Measurements from ENCODE around the gene HOXC13.

The HOXC13 gene

DNA sequence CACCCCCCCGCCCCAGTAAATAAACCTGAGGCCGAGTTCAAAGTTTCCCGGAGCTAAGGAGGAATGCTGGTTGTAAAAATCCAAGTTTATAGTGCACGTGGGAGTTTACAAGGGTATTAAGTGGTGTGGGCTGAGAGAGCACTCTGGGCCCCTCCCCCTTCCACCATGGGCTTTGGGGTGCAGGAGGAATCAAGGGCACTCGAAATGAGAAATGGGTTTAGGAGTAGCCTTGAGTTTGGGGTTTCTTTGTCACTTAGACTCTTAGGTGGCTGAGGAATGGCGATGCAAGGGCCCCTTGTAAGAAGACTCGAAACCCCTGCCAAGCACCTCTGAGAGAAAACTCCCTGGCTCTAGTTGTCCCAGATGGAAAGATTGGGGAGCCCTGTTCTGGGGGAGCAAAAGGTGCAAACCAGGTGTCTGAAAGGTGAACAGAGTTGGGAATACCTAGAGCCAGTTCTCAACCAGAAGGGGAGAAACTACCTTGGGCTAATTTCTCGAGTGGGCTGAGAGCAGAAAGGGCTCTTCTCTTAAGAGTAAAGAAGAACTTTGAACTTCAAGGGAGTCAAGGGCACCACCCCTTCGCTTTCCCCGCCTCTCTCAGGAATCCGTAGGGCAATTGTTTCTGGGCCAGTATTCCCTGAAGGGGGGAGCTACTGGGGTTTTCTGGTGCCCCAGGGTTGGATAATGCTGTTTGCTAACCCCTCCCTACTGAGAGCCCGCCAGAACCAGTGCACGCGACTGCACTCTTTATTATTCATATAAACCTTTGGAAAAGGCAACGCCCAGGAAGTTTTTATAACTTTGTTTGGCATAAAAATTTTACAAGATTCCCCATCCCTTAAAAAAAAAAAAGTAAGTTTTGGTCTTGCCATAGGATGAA, 40.1 kb downstream of the HOXC13 start:
- H3K36me3 ChIP-seq (replicated peaks in 1 of 2; ENCODE audit: control insufficient read depth in 2 of 2, insufficient read depth in 2 of 2, low read length in 2 of 2): no peaks in the 10 kb centered on the region
- H3K23ac ChIP-seq (ENCODE audit: low read depth, low read length, poor library complexity): no peak overlapping the region
- H2BK5ac ChIP-seq (ENCODE audit: low read length): no peak overlapping the region
- H3K9me3 ChIP-seq (replicated peaks in 1 of 2; ENCODE audit: control insufficient read depth in 2 of 2, insufficient read depth in 1 of 2, low read depth in 1 of 2, low read length in 2 of 2): peaks cover 0 to 16% of the 10 kb centered on the region in 2 donors
- H3K18ac ChIP-seq (ENCODE audit: low read length): no peak overlapping the region
- H2BK120ac ChIP-seq (ENCODE audit: low read depth, low read length): no peak overlapping the region
- H2BK15ac ChIP-seq (ENCODE audit: low read length): no peak overlapping the region
- no peak overlapping the region for H3K9ac ChIP-seq (ENCODE audit: low read depth, low read length, poor library complexity)
- H3K79me1 ChIP-seq (ENCODE audit: low read depth, low read length): no peaks in the 10 kb centered on the region
- peaks cover 56 to 99% (median 97%) of the 10 kb centered on the region in 3 experiments for H3K27me3 ChIP-seq (ENCODE audit: control insufficient read depth in 3 of 3, insufficient read depth in 3 of 3, low read depth in 1 of 3, low read length in 3 of 3)
- no peak overlapping the region for H3K27ac ChIP-seq (replicated peaks; ENCODE audit: low read length)
- no peak overlapping the region for H2AFZ ChIP-seq (ENCODE audit: low read length)
- no CpG with 5 or more reads among the region's 15 CpGs for WGBS, 2 donors (ENCODE audit: extremely low coverage in 2 of 2, insufficient read length in 2 of 2, insufficient replicate concordance in 1 of 2)
- no peak overlapping the region for H4K91ac ChIP-seq (ENCODE audit: low read depth, low read length, poor library complexity)
- H2BK12ac ChIP-seq (ENCODE audit: low read length): no peak overlapping the region
- no peaks in the 10 kb centered on the region for H3K4me1 ChIP-seq (ENCODE audit: control insufficient read depth in 2 of 2, insufficient read depth in 1 of 2, low read depth in 1 of 2, low read length in 2 of 2)
- no peak overlapping the region for H3K14ac ChIP-seq (ENCODE audit: low read length)
- no peak overlapping the region for H3K4ac ChIP-seq (ENCODE audit: low read length)
- no peak overlapping the region for H4K8ac ChIP-seq (ENCODE audit: low read depth, low read length)
- H2AK5ac ChIP-seq (ENCODE audit: low read depth, low read length): no peak overlapping the region
- DNase-seq (ENCODE audit: low spot score): no peak
- no peak overlapping the region for H3K4me3 ChIP-seq (ENCODE audit: low read length in 2 of 2)
- H3K4me2 ChIP-seq (ENCODE audit: insufficient read depth, low read length, poor library complexity, severe bottlenecking): no peak overlapping the region

DNA sequence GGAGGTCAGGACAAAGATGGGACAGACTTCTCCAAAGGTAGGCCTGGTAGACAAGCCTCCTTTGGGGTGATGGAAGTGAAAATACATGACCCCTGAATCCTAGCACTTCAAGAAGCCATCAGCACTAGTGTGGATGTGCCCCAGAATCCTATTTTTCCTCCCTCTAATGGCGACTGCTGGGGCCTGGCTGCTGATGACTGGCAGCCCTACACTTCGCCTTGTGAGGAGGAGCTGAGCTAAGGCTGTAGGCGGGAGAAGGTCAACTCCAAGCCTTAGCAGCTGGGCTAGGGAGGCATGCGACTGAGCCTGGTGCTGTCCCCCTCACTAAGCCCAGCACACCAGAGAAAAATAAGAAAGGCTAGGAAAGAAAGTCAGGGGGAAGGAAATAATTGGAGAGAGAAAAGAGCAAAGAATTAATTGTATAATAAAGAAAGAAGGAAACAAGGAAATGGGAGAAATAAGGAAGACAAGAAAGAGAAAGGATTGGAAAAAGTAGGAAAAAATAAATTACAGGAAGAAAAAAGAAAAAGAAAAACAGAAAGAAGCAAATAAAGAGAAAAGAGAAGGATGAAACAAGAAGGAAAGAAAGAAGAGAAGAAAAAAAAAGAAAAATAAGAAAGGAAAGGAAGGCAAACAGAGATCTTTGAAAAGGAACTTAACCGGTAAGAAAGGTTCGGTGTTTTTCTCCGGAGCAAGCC, 41.6 kb downstream of the HOXC13 start:
- H2AFZ ChIP-seq (ENCODE audit: low read length): no peak overlapping the region
- no peaks in the 10 kb centered on the region for H3K79me1 ChIP-seq (ENCODE audit: low read depth, low read length)
- no peak overlapping the region for H3K4ac ChIP-seq (ENCODE audit: low read length)
- no peaks in the 10 kb centered on the region for H3K36me3 ChIP-seq (replicated peaks in 1 of 2; ENCODE audit: control insufficient read depth in 2 of 2, insufficient read depth in 2 of 2, low read length in 2 of 2)
- no peak overlapping the region for H2BK5ac ChIP-seq (ENCODE audit: low read length)
- no peak overlapping the region for H4K91ac ChIP-seq (ENCODE audit: low read depth, low read length, poor library complexity)
- H3K23ac ChIP-seq (ENCODE audit: low read depth, low read length, poor library complexity): no peak overlapping the region
- no peak overlapping the region for H3K4me2 ChIP-seq (ENCODE audit: insufficient read depth, low read length, poor library complexity, severe bottlenecking)
- DNase-seq (ENCODE audit: low spot score): no peak
- no peak overlapping the region for H2BK12ac ChIP-seq (ENCODE audit: low read length)
- H3K27me3 ChIP-seq (ENCODE audit: control insufficient read depth in 3 of 3, insufficient read depth in 3 of 3, low read depth in 1 of 3, low read length in 3 of 3): peaks cover 53 to 98% (median 97%) of the 10 kb centered on the region in 3 experiments
- H3K9ac ChIP-seq (ENCODE audit: low read depth, low read length, poor library complexity): no peak overlapping the region
- no peak overlapping the region for H2BK120ac ChIP-seq (ENCODE audit: low read depth, low read length)
- no peak overlapping the region for H2BK15ac ChIP-seq (ENCODE audit: low read length)
- H3K18ac ChIP-seq (ENCODE audit: low read length): no peak overlapping the region
- no peak overlapping the region for H3K27ac ChIP-seq (replicated peaks; ENCODE audit: low read length)
- H3K9me3 ChIP-seq (replicated peaks in 1 of 2; ENCODE audit: control insufficient read depth in 2 of 2, insufficient read depth in 1 of 2, low read depth in 1 of 2, low read length in 2 of 2): peaks cover 0 to 23% of the 10 kb centered on the region in 2 donors
- H3K4me3 ChIP-seq (ENCODE audit: low read length in 2 of 2): no peak overlapping the region
- no CpG with 5 or more reads among the region's 7 CpGs for WGBS, 2 donors (ENCODE audit: extremely low coverage in 2 of 2, insufficient read length in 2 of 2, insufficient replicate concordance in 1 of 2)
- H3K14ac ChIP-seq (ENCODE audit: low read length): no peak overlapping the region
- peaks cover 0 to under 1% of the 10 kb centered on the region in 2 donors for H3K4me1 ChIP-seq (ENCODE audit: control insufficient read depth in 2 of 2, insufficient read depth in 1 of 2, low read depth in 1 of 2, low read length in 2 of 2)
- H4K8ac ChIP-seq (ENCODE audit: low read depth, low read length): no peak overlapping the region
- no peak overlapping the region for H2AK5ac ChIP-seq (ENCODE audit: low read depth, low read length)

DNA sequence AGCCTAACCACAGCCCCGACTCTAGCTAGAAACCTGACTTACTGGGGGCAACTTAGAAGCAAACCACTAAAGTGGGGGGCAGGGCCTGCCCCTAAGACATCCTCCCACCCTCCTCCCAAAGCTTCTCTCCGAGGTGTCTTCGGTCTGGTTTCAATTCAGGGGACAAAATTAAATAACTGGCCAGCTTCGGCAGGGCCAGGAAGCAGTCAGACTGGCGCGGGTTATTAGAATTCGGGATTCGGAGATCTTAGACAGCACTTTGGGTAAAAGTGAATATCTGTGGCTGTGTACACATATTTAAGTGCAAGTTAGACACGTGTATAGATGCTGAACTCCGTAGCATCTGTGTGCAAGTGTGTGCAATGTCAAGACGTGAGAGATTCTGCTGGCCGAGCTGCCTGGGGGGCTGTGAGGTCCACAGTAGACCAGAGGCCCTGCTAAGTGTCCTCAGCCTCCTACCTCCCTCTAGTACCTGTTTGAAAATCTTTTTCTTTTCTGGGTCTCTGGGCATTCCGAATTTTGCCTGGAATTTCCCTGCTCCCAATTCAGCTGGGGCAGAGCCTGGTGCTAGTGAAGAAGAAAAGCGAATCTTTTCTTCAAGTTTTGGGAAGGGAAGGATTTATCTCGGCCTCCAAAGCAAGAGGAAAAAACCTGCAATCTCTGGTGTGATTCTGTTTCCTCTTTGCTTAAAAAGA, 42.3 kb downstream of the HOXC13 start:
- Histone ChIP-seq H3K4ac (ENCODE audit: low read length) (no peak overlapping the region), H3K27me3 (ENCODE audit: control insufficient read depth in 3 of 3, insufficient read depth in 3 of 3, low read depth in 1 of 3, low read length in 3 of 3) (peaks cover 53 to 98% (median 97%) of the 10 kb centered on the region in 3 experiments), H3K23ac (ENCODE audit: low read depth, low read length, poor library complexity) (no peak overlapping the region), H3K14ac (ENCODE audit: low read length) (no peak overlapping the region), H3K27ac (replicated peaks; ENCODE audit: low read length) (no peak overlapping the region), H3K4me1 (ENCODE audit: control insufficient read depth in 2 of 2, insufficient read depth in 1 of 2, low read depth in 1 of 2, low read length in 2 of 2) (peaks cover 0 to 3% of the 10 kb centered on the region in 2 donors), H4K91ac (ENCODE audit: low read depth, low read length, poor library complexity) (no peak overlapping the region), H2AFZ (ENCODE audit: low read length) (no peak overlapping the region), H3K4me2 (ENCODE audit: insufficient read depth, low read length, poor library complexity, severe bottlenecking) (no peak overlapping the region), H3K79me1 (ENCODE audit: low read depth, low read length) (no peaks in the 10 kb centered on the region), H3K36me3 (replicated peaks in 1 of 2; ENCODE audit: control insufficient read depth in 2 of 2, insufficient read depth in 2 of 2, low read length in 2 of 2) (no peaks in the 10 kb centered on the region), H2BK5ac (ENCODE audit: low read length) (no peak overlapping the region), H4K8ac (ENCODE audit: low read depth, low read length) (no peak overlapping the region), H3K9ac (ENCODE audit: low read depth, low read length, poor library complexity) (no peak overlapping the region), H3K9me3 (replicated peaks in 1 of 2; ENCODE audit: control insufficient read depth in 2 of 2, insufficient read depth in 1 of 2, low read depth in 1 of 2, low read length in 2 of 2) (peaks cover 0 to 24% of the 10 kb centered on the region in 2 donors), H2BK15ac (ENCODE audit: low read length) (no peak overlapping the region), H2BK120ac (ENCODE audit: low read depth, low read length) (no peak overlapping the region), H2AK5ac (ENCODE audit: low read depth, low read length) (no peak overlapping the region), H2BK12ac (ENCODE audit: low read length) (no peak overlapping the region), H3K4me3 (ENCODE audit: low read length in 2 of 2) (no peak overlapping the region), H3K18ac (ENCODE audit: low read length) (no peak overlapping the region)
- no CpG with 5 or more reads among the region's 15 CpGs for WGBS, 2 donors (ENCODE audit: extremely low coverage in 2 of 2, insufficient read length in 2 of 2, insufficient replicate concordance in 1 of 2)
- no peak for DNase-seq (ENCODE audit: low spot score)
